DOHH2 (cell line): ENCODE measurements around the gene WAS.

Experiments
- CTCF ChIP-seq: fragments of 200-600 bp; sonication (generic); IDR thresholded peaks from one replicate; pipeline ENCODE4 v1.5.1; 2014; ENCODE audit warnings: antibody characterized with exemption, mild to moderate bottlenecking, low read depth, low read length; ENCODE audit not compliant: poor library complexity, severe bottlenecking
- EZH2phosphoT487 ChIP-seq: fragments of 200-600 bp; sonication (generic); IDR thresholded peaks from 2 replicates; pipeline ENCODE4 v1.6.1; 2017; ENCODE audit warnings: borderline replicate concordance, mild to moderate bottlenecking, antibody characterized with exemption, low read length, moderate library complexity, mixed read lengths

DNA sequence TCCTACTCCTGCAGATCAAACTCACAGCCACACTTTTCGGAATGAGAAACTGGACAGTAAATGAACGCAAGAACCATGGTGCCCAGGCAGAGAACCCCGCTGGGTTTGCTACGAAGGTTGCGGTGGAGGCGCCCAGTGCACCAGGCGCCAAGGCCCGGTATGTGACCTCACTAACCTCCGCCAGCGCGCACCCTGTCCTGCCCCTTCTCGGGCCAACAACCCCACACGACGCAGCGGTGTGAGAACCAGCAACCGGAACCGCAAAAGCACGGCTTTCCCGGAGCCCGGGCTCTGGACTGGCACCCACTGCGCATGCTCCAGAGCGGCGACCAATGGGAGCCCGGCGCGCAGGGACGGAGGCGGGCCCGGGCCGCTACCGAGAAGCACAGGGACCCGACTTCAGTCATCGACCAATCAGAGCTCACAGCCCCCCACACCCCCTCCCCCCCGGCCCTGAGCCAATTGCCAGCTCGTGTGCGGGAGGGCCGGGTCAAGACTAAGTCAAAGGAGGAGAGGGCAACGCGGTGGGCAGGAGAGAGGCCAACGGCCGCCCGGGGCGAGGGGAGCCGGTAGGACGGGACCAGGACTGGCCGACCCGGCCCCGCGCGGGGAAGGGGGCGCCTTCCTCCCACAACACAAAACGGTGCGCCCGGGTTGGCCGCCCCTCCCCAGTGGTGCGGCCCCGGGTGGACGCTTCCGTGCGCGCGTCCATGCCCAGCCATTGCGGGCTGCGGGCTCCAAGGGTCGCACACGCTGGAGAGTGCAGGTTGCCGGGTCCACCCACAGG is 7.3 kb upstream of the WAS start:
- no peak for TF ChIP-seq EZH2phosphoT487
- TF ChIP-seq CTCF = no peak
